HG02981 (cell line): ENCODE data around the gene LDHAL6B.

Source experiments
- ATAC-seq: cut with Tn5 transposase; IDR thresholded peaks from one replicate; pipeline ENCODE4 v1.9.1; 2021; ENCODE audit warnings: mild to moderate bottlenecking, moderate library complexity; ENCODE audit not compliant: unreplicated experiment

The LDHAL6B gene

DNA sequence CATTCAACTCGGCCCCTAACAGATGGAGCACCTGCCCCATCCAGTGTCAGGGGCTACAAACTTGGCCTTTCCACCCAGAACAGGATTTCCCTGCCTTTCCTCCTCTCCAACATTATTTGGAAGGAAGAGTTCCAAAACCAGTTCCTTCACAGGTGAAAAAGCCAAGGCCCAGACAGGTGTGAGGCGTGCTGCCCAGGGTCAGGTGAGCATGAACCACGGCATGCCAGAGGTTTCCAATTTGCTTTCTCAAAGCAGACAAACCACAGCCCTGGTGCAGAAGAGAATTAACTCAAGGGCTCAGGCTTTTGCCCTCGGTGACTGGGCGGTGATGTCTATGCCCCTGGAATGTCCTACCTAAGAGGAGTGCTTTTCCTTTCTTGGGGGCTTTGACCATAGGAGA is 43.2 kb downstream of the LDHAL6B start:
- no peak for ATAC-seq

DNA sequence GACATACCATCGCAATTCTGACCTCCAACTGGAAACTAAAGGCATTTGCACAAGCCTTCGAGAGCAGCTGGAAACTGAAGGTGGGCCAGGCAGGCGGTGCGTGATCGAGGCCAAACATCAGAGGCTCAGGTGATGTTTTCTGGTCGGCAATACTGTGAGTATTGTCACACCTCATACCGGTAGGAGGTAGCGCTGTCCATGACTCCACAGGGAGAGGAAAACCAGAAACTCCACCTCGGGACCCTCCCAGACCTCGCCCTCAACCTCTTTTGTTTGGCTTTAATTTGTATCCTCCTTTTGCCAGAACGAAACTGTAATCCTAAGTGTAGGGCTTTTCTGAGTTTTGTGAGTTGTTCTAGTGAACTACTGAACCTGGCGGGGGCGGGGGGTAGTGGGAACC is 43.6 kb downstream of the LDHAL6B start:
- no peak for ATAC-seq

DNA sequence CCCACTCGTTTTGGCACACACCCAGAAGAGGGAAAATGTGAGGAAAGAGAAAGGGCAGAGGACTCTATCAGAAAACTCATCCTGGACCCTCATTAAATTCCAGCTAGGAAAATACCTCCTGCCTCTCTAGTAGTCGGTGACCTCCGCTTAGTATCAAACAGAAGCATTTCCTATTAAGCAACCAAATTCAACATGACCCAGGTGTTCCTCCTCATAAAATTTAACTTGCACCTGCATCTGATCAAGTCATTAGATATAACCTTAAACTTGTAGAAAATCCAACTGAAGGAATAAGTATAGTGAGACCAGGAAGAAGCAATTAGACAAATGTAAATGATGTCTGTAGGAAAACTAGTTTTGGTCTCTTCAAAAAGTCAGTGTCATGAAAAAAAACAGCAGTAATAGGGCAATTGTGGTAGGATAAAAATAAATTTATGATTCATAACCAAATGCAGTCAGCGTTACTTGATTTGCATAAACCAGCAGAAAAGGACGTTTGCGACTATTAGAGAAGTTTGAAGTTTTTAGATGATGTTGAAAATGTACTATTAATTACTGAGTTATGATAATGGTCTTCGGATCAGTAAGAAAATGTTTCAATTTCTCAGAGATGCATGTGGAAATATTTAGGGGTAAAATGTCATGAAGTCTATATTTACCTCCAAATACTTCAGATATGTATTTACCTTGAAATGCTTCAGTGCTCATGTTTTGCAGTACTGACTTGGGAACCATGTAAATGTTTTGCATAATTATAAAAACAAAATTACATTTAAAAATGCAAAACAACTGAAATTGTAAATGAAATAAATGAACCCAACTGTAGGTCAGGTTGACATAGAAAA is 44.6 kb downstream of the LDHAL6B start:
- ATAC-seq, result peak; percentile 41

DNA sequence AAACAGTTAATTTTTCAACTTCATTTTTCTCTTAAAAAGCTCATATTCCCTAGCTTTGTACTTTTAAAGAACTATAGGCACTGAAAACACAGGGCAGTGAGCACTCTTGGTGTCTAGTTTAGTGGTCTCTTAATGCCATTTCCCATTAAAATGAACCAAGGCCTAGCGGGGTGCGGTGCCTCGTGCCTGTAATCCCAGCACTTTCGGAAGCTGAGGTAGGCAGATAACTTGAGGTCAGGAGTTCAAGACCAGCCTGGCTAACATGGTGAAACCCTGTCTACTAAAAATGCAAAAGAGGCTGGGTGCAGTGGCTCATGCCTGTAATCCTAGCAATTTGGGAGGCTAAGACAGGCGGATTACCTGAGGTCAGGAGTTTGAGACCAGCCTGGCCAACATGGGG is 45.5 kb downstream of the LDHAL6B start:
- ATAC-seq, result no peak

DNA sequence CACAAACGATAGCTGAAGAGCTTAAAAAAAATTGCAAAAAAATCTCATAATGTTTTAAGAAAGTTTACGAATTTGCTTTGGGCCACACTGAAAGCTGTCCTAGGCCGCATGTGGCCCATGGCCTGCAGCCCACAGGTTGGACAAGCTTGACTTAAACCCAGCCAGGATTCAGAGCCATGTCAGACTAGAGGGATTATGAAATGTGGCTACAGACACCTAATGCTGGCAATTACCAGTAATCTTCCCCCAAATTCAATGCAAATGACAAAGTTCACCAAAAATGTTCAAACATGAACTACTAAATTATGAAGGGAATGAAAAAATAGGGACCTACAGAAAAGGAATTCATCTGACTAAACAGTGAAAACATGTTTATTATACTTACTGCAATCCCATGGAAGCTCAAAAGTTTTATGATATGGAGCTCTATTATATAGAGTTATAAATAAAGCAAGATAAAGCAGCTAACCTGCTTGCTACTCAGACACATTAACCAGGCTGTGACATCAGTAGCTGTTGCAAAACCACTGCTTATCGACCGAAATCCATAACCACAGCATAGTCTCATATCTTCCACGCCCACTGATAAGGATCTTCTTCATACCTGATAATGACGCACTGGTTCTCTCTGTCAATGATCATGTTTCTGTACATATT is 49.2 kb downstream of the LDHAL6B start:
- peak; percentile 58 for ATAC-seq

DNA sequence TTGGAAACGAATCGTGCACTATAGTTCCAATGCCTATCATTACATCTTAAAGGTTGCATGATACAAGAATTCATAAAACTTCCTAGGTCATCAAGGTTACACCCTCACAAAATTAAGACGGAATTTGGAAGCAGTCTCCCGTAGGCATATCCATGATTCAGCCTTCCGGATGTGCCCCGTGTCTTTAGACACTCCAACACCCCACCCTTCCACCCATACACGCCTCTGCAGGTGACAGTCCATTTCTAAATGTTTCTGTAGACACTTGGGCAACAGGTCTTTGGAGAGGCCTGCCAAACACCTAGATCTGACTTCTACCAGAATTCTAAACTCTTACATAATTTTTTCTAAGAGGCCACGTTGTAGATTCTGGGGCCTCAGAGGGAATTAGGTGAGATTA is 49.8 kb downstream of the LDHAL6B start:
- ATAC-seq, result no peak

DNA sequence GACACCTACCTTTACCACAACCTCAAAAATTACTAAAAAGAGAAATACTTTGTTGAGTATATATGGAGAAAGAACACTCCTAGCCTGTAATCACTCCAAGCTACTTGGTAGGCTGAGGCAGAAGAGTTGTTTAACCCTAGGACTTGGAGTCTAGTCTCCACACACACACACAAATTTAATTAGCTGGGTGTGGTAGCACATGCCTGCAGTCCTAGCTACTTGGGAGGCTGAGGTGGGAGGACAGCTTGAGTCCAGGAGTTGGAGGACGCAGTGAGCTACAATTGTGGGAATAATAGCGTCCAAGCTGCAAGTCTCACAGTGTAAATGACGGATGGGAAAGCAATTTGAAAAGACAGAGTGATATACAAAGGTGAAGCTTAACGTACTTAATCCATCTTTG is 50.5 kb downstream of the LDHAL6B start:
- ATAC-seq, result no peak
